HL-60 (cell line): Measurements from ENCODE around the gene CTRL.
A peak's percentile ranks its signal among the peaks of the same experiment; 100 is the strongest.

ENCODE experiments used
- DNase-seq, 2 experiments: peaks; one replicate each; pipeline ENCODE4 v3.0.0-alpha.2; 2010 to 2020; ENCODE audit warnings: low read depth in 1 of 2, low spot score in 1 of 2
- H3K27ac ChIP-seq: fragments of 250-450 bp; sonication (Bioruptor Pico); replicated peaks from 2 replicates; pipeline ENCODE4 v1.5.1; 2020; ENCODE audit warnings: mild to moderate bottlenecking, moderate library complexity
- H3K27me3 ChIP-seq: fragments of 250-450 bp; sonication (Bioruptor Pico); 2 replicates; pipeline ENCODE4 v1.5.1; 2021; ENCODE audit warnings: mild to moderate bottlenecking, moderate library complexity; ENCODE audit not compliant: insufficient read depth, poor library complexity, severe bottlenecking
- H3K4me3 ChIP-seq: replicated peaks from 2 replicates; pipeline ENCODE4 v1.5.1; 2011; ENCODE audit warnings: mild to moderate bottlenecking, control low read depth, low read length; ENCODE audit not compliant: insufficient read depth
- CTCF ChIP-seq: IDR thresholded peaks from one replicate; pipeline ENCODE4 v1.5.1; 2011; ENCODE audit warnings: low read length, control low read depth, inconsistent platforms; ENCODE audit not compliant: insufficient read depth
- GABPA ChIP-seq: IDR thresholded peaks from 2 replicates; pipeline ENCODE4 v1.6.1; 2012; ENCODE audit warnings: low read depth
- POLR2AphosphoS5 ChIP-seq: IDR thresholded peaks from 2 replicates; pipeline ENCODE4 v1.6.1; 2012; ENCODE audit warnings: low read depth
- REST ChIP-seq: IDR thresholded peaks from 2 replicates; pipeline ENCODE4 v1.6.1; 2012; ENCODE audit warnings: low read depth; ENCODE audit not compliant: insufficient replicate concordance
- SPI1 ChIP-seq: IDR thresholded peaks from 2 replicates; pipeline ENCODE4 v1.6.1; 2012; ENCODE audit warnings: low read depth, mild to moderate bottlenecking, borderline replicate concordance

The CTRL gene

GRCh38 chr16:67967958-67968399, 36.3 kb upstream of the CTRL start:
- peak overlapping the region; percentile 60 for H3K4me3 ChIP-seq
- TF ChIP-seq SPI1, result peak; percentile 58; the same call in 1 of the 2 replicates
- no peak for TF ChIP-seq REST
- no peak overlapping the region for H3K27ac ChIP-seq
- peak in 1 of 2 experiments; percentile 18 for DNase-seq
- H3K27me3 ChIP-seq, result no peaks in the 10 kb centered on the region

- no peaks in the 10 kb centered on the region for H3K27me3 ChIP-seq
- peak overlapping the region; percentile 60 for H3K4me3 ChIP-seq
- no peak for DNase-seq
- TF ChIP-seq CTCF, result no peak
- no peak for TF ChIP-seq POLR2AphosphoS5
- no peak for TF ChIP-seq GABPA
- TF ChIP-seq SPI1, result no peak
- no peak for TF ChIP-seq REST
- H3K27ac ChIP-seq, result no peak overlapping the region
These were observed 35.7 kb upstream of the CTRL start for GRCh38 chr16:67967183-67967957.

- no peak overlapping the region for H3K27ac ChIP-seq
These were observed 35.0 kb upstream of the CTRL start for GRCh38 chr16:67966549-67967182.

More at GRCh38 chr16:67966549-67967182, 35.0 kb upstream of the CTRL start:
- DNase-seq, result peak; percentile 35 to 37
- TF ChIP-seq SPI1, result 0 out of 2 replicates have a peak, but pooled peaks have one; percentile 25
- TF ChIP-seq CTCF, result no peak
- H3K27me3 ChIP-seq, result no peaks in the 10 kb centered on the region
- no peak overlapping the region for H3K4me3 ChIP-seq
